CD14-positive monocyte (primary cell): Measurements from ENCODE around the gene SSU72. TPM values are rescaled to one million over a fixed set of nuclear protein-coding genes. Genes with fewer than 3 reads are reported as not detected.
"Not testable (repeated sequence)": the region's sequence is repeated elsewhere in the genome, so short reads cannot be mapped to it uniquely, and the experiment has no call there.

Experiments used
- DNase-seq, 3 donors: peaks; one replicate each; pipeline ENCODE4 v3.0.0-alpha.2; 2011 to 2022
- H2AFZ ChIP-seq: 2 replicates; pipeline ENCODE4 v1.6.0; 2012; ENCODE audit warnings: mild to moderate bottlenecking, low read depth, low read length, inconsistent platforms; ENCODE audit not compliant: insufficient read depth, poor library complexity, severe bottlenecking
- H3K27ac ChIP-seq, 2 donors: 1 replicate in 1 of 2; 2 replicates in 1 of 2; pipeline ENCODE4 v1.5.1; 2012 to 2013; ENCODE audit warnings: low read length in 2 of 2, control low read depth in 1 of 2, inconsistent platforms in 1 of 2, low read depth in 1 of 2, mild to moderate bottlenecking in 1 of 2
- H3K27me3 ChIP-seq, 2 donors: one replicate each; pipeline versions ENCODE4 v1.6.0 to v1.6.1; 2011 to 2013; ENCODE audit warnings: low read length in 2 of 2; ENCODE audit not compliant: control insufficient read depth in 2 of 2, insufficient read depth in 2 of 2
- H3K36me3 ChIP-seq, 2 donors: replicated peaks in 1 of 2; 1 replicate in 1 of 2; 2 replicates in 1 of 2; pipeline versions ENCODE4 v1.5.1 to v1.6.1; 2012 to 2013; ENCODE audit warnings: low read length in 2 of 2, control low read depth in 1 of 2, inconsistent platforms in 1 of 2, mild to moderate bottlenecking in 1 of 2; ENCODE audit not compliant: insufficient read depth in 2 of 2, control insufficient read depth in 1 of 2
- H3K4me1 ChIP-seq, 2 donors: 1 replicate in 1 of 2; 2 replicates in 1 of 2; pipeline versions ENCODE4 v1.5.1 to v1.6.1; 2012 to 2013; ENCODE audit warnings: low read length in 2 of 2, control low read depth in 1 of 2, inconsistent platforms in 1 of 2, mild to moderate bottlenecking in 1 of 2, moderate library complexity in 1 of 2; ENCODE audit not compliant: insufficient read depth in 2 of 2, control insufficient read depth in 1 of 2
- H3K4me2 ChIP-seq: replicated peaks from 2 replicates; pipeline ENCODE3; 2012; ENCODE audit warnings: low read length, moderate library complexity, mild to moderate bottlenecking; ENCODE audit not compliant: poor library complexity, severe bottlenecking; ENCODE audit errors: extremely low read depth
- H3K4me3 ChIP-seq, 3 experiments: fragments of 200-600 bp in 1 of 3; sonication (generic) in 1 of 3; replicated peaks in 1 of 3; 1 replicate in 2 of 3; 2 replicates in 1 of 3; pipeline ENCODE4 v1.5.1; 2011 to 2013; ENCODE audit warnings: low read length in 3 of 3, mild to moderate bottlenecking in 3 of 3, control low read depth in 2 of 3, low read depth in 2 of 3, inconsistent platforms in 1 of 3, moderate library complexity in 1 of 3
- H3K79me2 ChIP-seq: 2 replicates; pipeline ENCODE4 v1.6.0; 2012; ENCODE audit warnings: mild to moderate bottlenecking, control low read depth, inconsistent platforms, low read length, moderate library complexity; ENCODE audit not compliant: insufficient read depth
- H3K9ac ChIP-seq: 2 replicates; pipeline ENCODE4 v1.6.0; 2017; ENCODE audit warnings: low read length, mild to moderate bottlenecking; ENCODE audit not compliant: insufficient read depth, poor library complexity, severe bottlenecking
- H3K9me3 ChIP-seq, 2 donors: replicated peaks in 1 of 2; 1 replicate in 1 of 2; 2 replicates in 1 of 2; pipeline versions ENCODE4 v1.5.1 to v1.6.1; 2012 to 2013; ENCODE audit warnings: low read length in 2 of 2, control low read depth in 1 of 2; ENCODE audit not compliant: control insufficient read depth in 1 of 2, insufficient read depth in 1 of 2
- H4K20me1 ChIP-seq: 2 replicates; pipeline ENCODE4 v1.6.0; 2012; ENCODE audit warnings: mild to moderate bottlenecking, low read length, control low read depth, moderate library complexity; ENCODE audit not compliant: insufficient read depth
- H3K27ac Mint-ChIP-seq, 7 donors: one replicate each; pipeline ENCODE4 v1.8.0; 2020; ENCODE audit warnings: mild to moderate bottlenecking in 7 of 7, mixed read lengths in 7 of 7, moderate library complexity in 6 of 7, inconsistent platforms in 2 of 7
- H3K27me3 Mint-ChIP-seq, 3 donors: one replicate each; pipeline ENCODE4 v1.8.0; 2021 to 2022; ENCODE audit warnings: low read depth in 3 of 3, mild to moderate bottlenecking in 3 of 3, mixed read lengths in 3 of 3, moderate library complexity in 3 of 3, inconsistent platforms in 1 of 3
- H3K36me3 Mint-ChIP-seq, 2 donors: one replicate each; pipeline ENCODE4 v1.8.0; 2020; ENCODE audit warnings: mixed read lengths in 2 of 2, inconsistent platforms in 1 of 2, mild to moderate bottlenecking in 1 of 2
- H3K4me1 Mint-ChIP-seq: one replicate; pipeline ENCODE4 v1.8.0; 2020; ENCODE audit warnings: mild to moderate bottlenecking, mixed read lengths
- H3K4me3 Mint-ChIP-seq, 2 donors: one replicate each; pipeline ENCODE4 v1.8.0; 2020; ENCODE audit warnings: mild to moderate bottlenecking in 2 of 2, mixed read lengths in 2 of 2, moderate library complexity in 1 of 2
- H3K9me3 Mint-ChIP-seq, 7 donors: one replicate each; pipeline ENCODE4 v1.8.0; 2020 to 2022; ENCODE audit warnings: mixed read lengths in 7 of 7, mild to moderate bottlenecking in 6 of 7, moderate library complexity in 6 of 7, inconsistent platforms in 2 of 7
- CTCF ChIP-seq: fragments of 200-600 bp; IDR thresholded peaks from one replicate; pipeline ENCODE4 v1.8.0; 2022; ENCODE audit warnings: antibody characterized with exemption, mild to moderate bottlenecking
- WGBS: methylation state at CpG from one replicate; pipeline ENCODE4 v1.1.5; 2013; ENCODE audit warnings: missing lambda C conversion rate; ENCODE audit not compliant: insufficient coverage; 5-methylcytosine and 5-hydroxymethylcytosine counted together
- intact Hi-C, 2 donors: fragments of 100-400 bp; cut with micrococcal nuclease; formaldehyde crosslinking; loops; one replicate each; pipeline versions ENCODE4 v1.15.0 to v1.15.1; 2023
- polyA plus RNA-seq, 3 donors: library from polyadenylated mRNA; depleted of rRNA in 1 of 3; unstranded in 2 of 3; stranded (reverse) in 1 of 3; fragments of 300-500 nt in 2 of 3; fragments of >200 nt in 1 of 3; fragmentation: Illumina TruSeq in 2 of 3; gene quantifications; 1 replicate in 2 of 3; 2 replicates in 1 of 3; pipeline ENCODE4 v1.2.3, GENCODE V29; 2012 to 2021

The SSU72 gene
- polyA plus RNA-seq, 3 donors, result 88.1 to 168 (median 138) TPM

- DNase-seq, result no peak
- Mint-ChIP-seq H3K36me3 (no peaks in the 10 kb centered on the region), H3K4me3 (no peak overlapping the region), H3K27ac (peak overlapping the region in 1 of 7 donors; percentile 58), H3K9me3 (peaks cover 0 to 3% (median 0%) of the 10 kb centered on the region in 7 donors), H3K27me3 (no peaks in the 10 kb centered on the region), H3K4me1 (peaks cover 22% of the 10 kb centered on the region)
- Histone ChIP-seq H3K36me3 (no peaks in the 10 kb centered on the region), H3K4me1 (peaks cover 20 to 26% of the 10 kb centered on the region in 2 donors), H3K4me2 (no peak overlapping the region), H3K79me2 (no peaks in the 10 kb centered on the region), H3K27me3 (no peaks in the 10 kb centered on the region), H3K9me3 (no peaks in the 10 kb centered on the region), H3K4me3 (no peak overlapping the region), H3K27ac (no peak overlapping the region), H3K9ac (no peak overlapping the region), H2AFZ (no peak overlapping the region), H4K20me1 (no peaks in the 10 kb centered on the region)
- TF ChIP-seq CTCF, result no peak
- WGBS, result 86% methylated on average over 2 of the region's 4 CpGs
- intact Hi-C loops, result no loop called here
Measured at GRCh38 chr1:1507305-1507704, 67.4 kb downstream of the SSU72 start.

- H3K9me3 ChIP-seq, H3K4me3 Mint-ChIP-seq, H3K36me3 Mint-ChIP-seq, H3K79me2 ChIP-seq, H3K4me3 ChIP-seq, H3K27me3 ChIP-seq, H3K36me3 ChIP-seq, H3K9me3 Mint-ChIP-seq, H3K4me2 ChIP-seq, H3K9ac ChIP-seq, DNase-seq, intact Hi-C loops, H3K27me3 Mint-ChIP-seq, H4K20me1 ChIP-seq: not testable (repeated sequence)
- H2AFZ ChIP-seq, result peak overlapping the region; percentile 49
- 100% methylated on average over 2 of the region's 5 CpGs for WGBS
- H3K27ac ChIP-seq, result peak overlapping the region in 1 of 2 donors; percentile 70
- H3K4me1 ChIP-seq, result peaks cover 14 to 21% of the 10 kb centered on the region in 2 donors
- Mint-ChIP-seq H3K4me1 (peaks cover 17% of the 10 kb centered on the region), H3K27ac (peak overlapping the region; percentile 55 to 99 (median 85))
Measured at GRCh38 chr1:1505801-1506200, 68.9 kb downstream of the SSU72 start.
